Dendritic cell treated with granulocyte-macrophage colony-stimulating factor and Interleukin-4, amounts not matched to agents 40 ng/mL and 50 ng/mL, for 4 days (primary cell): ENCODE measurements around the gene LDLRAD4.

ENCODE experiments used
- H3K27ac Mint-ChIP-seq: one replicate; pipeline ENCODE4 v1.8.0; 2022; ENCODE audit warnings: mild to moderate bottlenecking, mixed read lengths
- H3K27me3 Mint-ChIP-seq: one replicate; pipeline ENCODE4 v1.8.0; 2022; ENCODE audit warnings: mild to moderate bottlenecking, mixed read lengths
- H3K36me3 Mint-ChIP-seq: one replicate; pipeline ENCODE4 v1.8.0; 2022; ENCODE audit warnings: low read depth, mixed read lengths
- H3K4me1 Mint-ChIP-seq: one replicate; pipeline ENCODE4 v1.8.0; 2022; ENCODE audit warnings: low read depth, mixed read lengths
- H3K4me3 Mint-ChIP-seq: one replicate; pipeline ENCODE4 v1.8.0; 2022; ENCODE audit warnings: mild to moderate bottlenecking, moderate library complexity, mixed read lengths
- H3K9me3 Mint-ChIP-seq: one replicate; pipeline ENCODE4 v1.8.0; 2022; ENCODE audit warnings: mixed read lengths
- intact Hi-C: fragments of 100-400 bp; cut with micrococcal nuclease; formaldehyde crosslinking; loops from one replicate; pipeline ENCODE4 v1.15.0; 2022

LDLRAD4 gene

GRCh38 chr18:13276530-13277520 lies 58.3 kb downstream of the LDLRAD4 start:
- intact Hi-C loops = no loop called here
- Mint-ChIP-seq H3K27me3 (no peaks in the 10 kb centered on the region), H3K27ac (no peak overlapping the region), H3K36me3 (peaks cover 45% of the 10 kb centered on the region), H3K4me1 (peaks cover 64% of the 10 kb centered on the region), H3K9me3 (peaks cover 2% of the 10 kb centered on the region), H3K4me3 (no peak overlapping the region)

DNA sequence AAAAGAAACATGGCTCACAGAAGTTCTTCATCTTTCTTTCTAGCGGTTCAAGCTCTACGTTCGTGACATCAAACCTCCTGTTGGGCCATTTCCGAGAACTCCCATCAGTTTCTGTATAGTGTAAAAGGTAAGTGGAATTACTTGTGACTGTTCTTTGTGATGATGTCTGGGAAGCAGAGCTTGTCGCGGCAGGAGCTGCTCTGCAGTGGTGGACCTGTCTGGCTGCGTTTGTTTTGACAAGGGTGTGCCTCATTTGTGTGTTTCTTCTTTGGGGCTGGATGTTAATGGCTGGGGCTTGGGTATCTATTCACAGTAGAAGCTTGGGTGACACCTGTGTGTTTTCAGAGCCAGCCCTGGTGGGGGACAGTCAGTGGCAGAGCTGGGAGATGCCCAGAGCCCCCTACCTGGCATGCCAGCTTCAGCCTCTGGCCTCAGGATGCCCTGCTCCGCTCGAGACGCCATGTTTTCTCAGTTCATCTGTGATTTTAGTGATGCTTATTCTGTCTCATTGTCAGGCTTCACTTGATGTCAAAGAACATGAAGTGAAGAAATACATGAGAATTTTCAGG lies 59.6 kb downstream of the LDLRAD4 start:
- H3K4me1 Mint-ChIP-seq = peaks cover 58% of the 10 kb centered on the region
- peak overlapping the region; percentile 47 for H3K27ac Mint-ChIP-seq
- H3K27me3 Mint-ChIP-seq = no peaks in the 10 kb centered on the region
- no peak overlapping the region for H3K4me3 Mint-ChIP-seq
- peaks cover 10% of the 10 kb centered on the region for H3K9me3 Mint-ChIP-seq
- intact Hi-C loops = no loop called here
- peaks cover 58% of the 10 kb centered on the region for H3K36me3 Mint-ChIP-seq

- Mint-ChIP-seq H3K4me1 (peaks cover 53% of the 10 kb centered on the region), H3K4me3 (no peak overlapping the region), H3K27me3 (no peaks in the 10 kb centered on the region), H3K36me3 (peaks cover 71% of the 10 kb centered on the region), H3K27ac (peak overlapping the region; percentile 47), H3K9me3 (peaks cover 18% of the 10 kb centered on the region)
- intact Hi-C loops = no loop called here
Observed at GRCh38 chr18:13279181-13280069, 60.9 kb downstream of the LDLRAD4 start.

DNA sequence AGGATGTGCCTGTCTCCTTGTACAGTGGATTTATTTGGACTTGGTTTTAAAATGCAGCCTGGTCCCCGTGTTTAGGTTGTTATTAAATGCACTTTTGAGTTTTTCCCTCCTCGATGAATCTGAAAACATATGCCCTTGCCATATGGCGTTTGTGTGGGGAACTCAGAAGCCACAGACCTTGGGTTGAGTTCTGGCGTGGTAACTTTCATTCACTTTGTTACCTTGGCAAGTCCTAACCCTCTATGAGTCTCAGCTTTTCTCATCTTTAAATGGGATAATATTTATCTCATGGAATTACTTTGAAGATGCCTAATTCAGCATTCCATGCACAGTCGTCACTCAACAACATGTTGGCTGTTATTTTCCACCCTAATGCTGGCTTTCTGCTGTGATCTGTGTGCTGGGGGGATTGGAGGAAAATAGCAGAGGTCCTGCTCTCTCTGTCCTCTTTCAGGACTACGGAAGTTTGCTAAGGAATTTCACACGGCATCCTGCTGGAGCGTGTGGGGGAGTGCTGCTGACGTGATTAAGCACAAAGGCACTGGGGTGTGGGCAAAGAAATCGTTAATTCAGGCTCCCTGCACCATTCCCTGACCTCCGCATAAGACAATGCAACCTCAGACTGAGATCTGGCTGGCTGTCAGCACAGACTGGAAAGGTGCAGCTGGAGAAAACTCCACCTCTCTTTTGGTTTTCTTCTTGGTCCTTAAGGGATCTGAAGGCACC lies 61.7 kb downstream of the LDLRAD4 start:
- Mint-ChIP-seq H3K4me3 (no peak overlapping the region), H3K4me1 (peaks cover 59% of the 10 kb centered on the region), H3K27me3 (no peaks in the 10 kb centered on the region), H3K36me3 (peaks cover 79% of the 10 kb centered on the region), H3K9me3 (peaks cover 18% of the 10 kb centered on the region), H3K27ac (no peak overlapping the region)
- intact Hi-C loops = no loop called here

DNA sequence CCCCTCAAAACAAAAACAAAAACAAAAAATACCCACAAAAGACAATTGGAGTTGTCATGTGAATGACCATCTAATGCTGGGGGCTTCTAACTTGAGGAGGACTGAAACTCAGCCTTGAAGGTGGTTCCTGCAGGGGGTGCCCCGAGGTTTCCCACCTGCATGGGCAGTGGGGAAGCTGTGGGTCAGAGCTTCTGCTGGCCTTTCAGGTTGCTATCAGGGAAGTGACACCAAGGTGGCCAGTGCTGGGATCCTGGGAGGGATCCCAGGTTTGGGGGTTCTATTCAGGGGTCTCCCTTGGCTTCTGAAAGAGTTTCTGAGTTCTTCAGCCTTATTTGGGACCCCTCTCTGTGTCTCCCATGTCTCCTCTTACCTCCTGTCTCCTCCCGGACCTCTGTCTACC lies 62.8 kb downstream of the LDLRAD4 start:
- Mint-ChIP-seq H3K27ac (no peak overlapping the region), H3K36me3 (peaks cover 86% of the 10 kb centered on the region), H3K27me3 (no peaks in the 10 kb centered on the region), H3K4me3 (no peak overlapping the region), H3K4me1 (peaks cover 59% of the 10 kb centered on the region), H3K9me3 (peaks cover 18% of the 10 kb centered on the region)
- intact Hi-C loops = no loop called here

DNA sequence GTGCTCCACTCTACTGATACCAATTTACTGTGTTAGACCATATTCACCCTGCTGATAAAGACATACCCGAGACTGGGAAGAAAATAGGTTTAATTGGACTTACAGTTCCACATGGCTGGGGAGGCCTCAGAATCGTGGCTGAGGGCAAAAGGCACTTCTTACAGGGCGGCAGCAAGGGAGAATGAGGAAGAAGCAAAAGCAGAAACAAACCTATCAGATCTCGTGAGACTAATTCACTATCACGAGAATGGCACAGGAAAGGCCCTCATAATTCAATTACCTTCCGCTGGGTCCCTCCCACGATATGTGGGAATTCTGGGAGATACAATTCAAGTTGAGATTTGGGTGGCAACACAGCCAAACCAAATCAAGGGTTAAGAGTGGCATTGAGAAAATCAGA lies 65.2 kb downstream of the LDLRAD4 start:
- Mint-ChIP-seq H3K27ac (peak overlapping the region; percentile 26), H3K36me3 (peaks cover 73% of the 10 kb centered on the region), H3K27me3 (no peaks in the 10 kb centered on the region), H3K4me3 (no peak overlapping the region), H3K9me3 (peaks cover 18% of the 10 kb centered on the region), H3K4me1 (peaks cover 47% of the 10 kb centered on the region)
- intact Hi-C loops = no loop called here

DNA sequence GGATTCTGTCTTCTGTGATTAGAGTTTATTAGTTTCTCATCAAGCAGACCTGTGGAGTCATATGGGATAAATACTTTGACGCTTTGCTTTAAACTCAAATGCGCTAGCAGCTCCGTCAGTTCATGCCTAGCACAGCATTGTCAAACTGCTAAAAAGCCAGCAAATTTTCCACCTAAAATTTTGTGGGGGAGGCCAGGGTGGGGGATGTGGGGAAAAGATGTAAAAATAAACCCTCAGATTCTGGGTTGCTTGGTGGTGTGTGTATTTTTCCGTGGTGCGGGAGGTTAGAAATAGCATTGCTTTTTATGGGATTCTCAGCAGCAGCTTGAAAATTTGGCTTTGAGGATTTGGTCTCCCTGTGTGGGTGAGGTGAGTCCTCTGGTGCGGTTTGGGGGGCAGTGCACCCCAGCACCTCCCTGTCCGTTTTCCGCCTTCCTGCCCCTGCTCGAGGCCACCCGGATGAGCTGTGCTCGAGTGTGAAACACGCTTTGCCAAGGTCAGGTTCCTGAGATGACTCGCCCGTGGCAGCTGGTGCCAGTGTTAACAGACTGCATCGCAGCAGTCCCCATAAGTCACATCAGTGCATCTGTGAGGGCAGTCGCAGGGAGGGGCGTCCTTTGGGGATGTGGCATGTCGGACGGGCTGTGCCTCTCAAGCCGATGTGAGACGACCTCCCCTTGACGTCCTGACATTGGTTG lies 65.9 kb downstream of the LDLRAD4 start:
- H3K27me3 Mint-ChIP-seq = no peaks in the 10 kb centered on the region
- intact Hi-C loops = no loop called here
- H3K36me3 Mint-ChIP-seq = peaks cover 73% of the 10 kb centered on the region
- no peak overlapping the region for H3K27ac Mint-ChIP-seq
- peaks cover 39% of the 10 kb centered on the region for H3K4me1 Mint-ChIP-seq
- H3K9me3 Mint-ChIP-seq = peaks cover 18% of the 10 kb centered on the region
- H3K4me3 Mint-ChIP-seq = no peak overlapping the region

DNA sequence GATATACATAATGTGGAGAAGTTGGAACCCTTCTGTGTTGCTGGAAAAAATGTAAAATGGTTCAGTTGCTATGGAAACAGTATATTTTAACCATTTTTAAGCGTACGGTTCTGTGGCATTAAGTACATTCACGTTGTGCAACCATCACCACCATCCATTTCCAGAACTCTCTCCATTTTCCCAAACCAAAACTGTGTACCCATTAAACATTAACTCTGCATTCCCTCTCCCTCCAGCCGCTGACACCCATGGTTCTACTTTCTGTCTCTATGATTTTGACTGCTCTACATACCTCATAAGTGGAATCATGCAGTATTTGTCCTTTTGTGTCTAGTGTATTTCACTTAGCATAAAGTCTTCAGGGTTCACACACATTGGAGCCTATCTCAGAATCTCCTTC lies 67.3 kb downstream of the LDLRAD4 start:
- H3K4me1 Mint-ChIP-seq = peaks cover 29% of the 10 kb centered on the region
- H3K4me3 Mint-ChIP-seq = no peak overlapping the region
- no peak overlapping the region for H3K27ac Mint-ChIP-seq
- peaks cover 18% of the 10 kb centered on the region for H3K9me3 Mint-ChIP-seq
- H3K36me3 Mint-ChIP-seq = peaks cover 69% of the 10 kb centered on the region
- intact Hi-C loops = no loop called here
- H3K27me3 Mint-ChIP-seq = no peaks in the 10 kb centered on the region

DNA sequence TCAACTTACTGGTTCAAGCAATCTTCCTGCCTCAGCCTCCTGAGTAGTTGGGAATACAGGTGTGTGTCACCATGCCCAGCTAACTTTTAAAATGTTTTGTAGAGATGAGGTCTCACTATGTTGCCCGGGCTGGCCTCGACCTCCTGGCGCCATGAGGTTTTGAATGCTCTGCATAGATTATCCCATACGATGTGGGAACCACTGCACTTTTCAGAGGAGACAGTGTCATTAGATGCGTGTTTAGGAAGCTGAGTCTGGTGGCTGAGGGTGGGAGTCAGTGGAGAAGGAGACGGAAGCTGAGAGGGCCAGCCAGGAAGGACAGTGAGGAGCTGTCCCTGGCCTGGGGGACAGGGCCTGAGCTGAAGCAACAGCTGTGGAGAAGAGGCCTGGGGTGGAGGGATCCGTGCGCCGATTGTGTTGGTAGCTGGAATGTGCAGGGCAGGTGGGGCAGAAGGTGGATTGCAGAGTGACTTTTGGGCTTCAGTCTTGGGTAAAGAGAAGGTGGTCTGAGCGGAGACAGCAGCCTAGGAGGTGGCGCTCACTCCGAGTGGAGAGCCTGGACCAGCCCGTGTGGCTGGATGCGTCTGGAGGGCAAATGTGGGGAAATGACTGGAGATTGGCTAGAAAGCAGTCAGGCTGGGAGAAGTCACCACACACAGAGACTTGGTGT lies 68.0 kb downstream of the LDLRAD4 start:
- H3K27me3 Mint-ChIP-seq = no peaks in the 10 kb centered on the region
- intact Hi-C loops = no loop called here
- H3K27ac Mint-ChIP-seq = peak overlapping the region; percentile 2
- peaks cover 18% of the 10 kb centered on the region for H3K9me3 Mint-ChIP-seq
- H3K4me1 Mint-ChIP-seq = peaks cover 29% of the 10 kb centered on the region
- H3K36me3 Mint-ChIP-seq = peaks cover 69% of the 10 kb centered on the region
- no peak overlapping the region for H3K4me3 Mint-ChIP-seq

GRCh38 chr18:13287372-13287771 lies 68.8 kb downstream of the LDLRAD4 start:
- Mint-ChIP-seq H3K27me3 (no peaks in the 10 kb centered on the region), H3K4me1 (peaks cover 29% of the 10 kb centered on the region), H3K9me3 (peaks cover 10% of the 10 kb centered on the region), H3K27ac (no peak overlapping the region), H3K4me3 (no peak overlapping the region), H3K36me3 (peaks cover 67% of the 10 kb centered on the region)
- intact Hi-C loops = no loop called here

DNA sequence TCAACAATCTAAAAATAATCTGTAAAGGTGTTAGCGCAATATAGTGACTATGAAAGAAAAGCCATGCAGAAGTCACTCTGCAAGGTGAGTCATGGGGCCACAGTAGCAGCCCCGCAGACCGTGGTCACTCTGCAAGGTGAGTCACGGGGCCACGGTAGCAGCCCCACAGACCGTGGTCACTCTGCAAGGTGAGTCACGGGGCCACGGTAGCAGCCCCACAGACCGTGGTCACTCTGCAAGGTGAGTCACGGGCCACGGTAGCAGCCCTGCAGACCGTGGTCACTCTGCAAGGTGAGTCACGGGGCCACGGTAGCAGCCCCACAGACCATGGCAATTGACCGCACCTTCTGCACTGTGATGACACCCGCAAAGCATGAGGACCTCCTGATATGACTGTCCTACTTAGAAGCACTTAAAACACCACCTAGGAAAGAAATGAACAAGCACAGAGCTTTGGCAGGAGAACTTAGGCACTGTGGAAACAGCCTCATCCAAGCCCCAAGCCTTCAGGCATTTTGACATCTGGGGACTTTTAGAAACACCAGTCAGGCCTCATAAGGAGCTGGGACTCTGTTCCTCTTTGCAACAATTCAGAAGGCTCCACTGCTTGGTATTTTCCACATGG lies 70.1 kb downstream of the LDLRAD4 start:
- Mint-ChIP-seq H3K27ac (no peak overlapping the region), H3K9me3 (peaks cover 5% of the 10 kb centered on the region), H3K4me3 (no peak overlapping the region), H3K36me3 (peaks cover 62% of the 10 kb centered on the region), H3K4me1 (peaks cover 21% of the 10 kb centered on the region), H3K27me3 (no peaks in the 10 kb centered on the region)
- intact Hi-C loops = no loop called here

DNA sequence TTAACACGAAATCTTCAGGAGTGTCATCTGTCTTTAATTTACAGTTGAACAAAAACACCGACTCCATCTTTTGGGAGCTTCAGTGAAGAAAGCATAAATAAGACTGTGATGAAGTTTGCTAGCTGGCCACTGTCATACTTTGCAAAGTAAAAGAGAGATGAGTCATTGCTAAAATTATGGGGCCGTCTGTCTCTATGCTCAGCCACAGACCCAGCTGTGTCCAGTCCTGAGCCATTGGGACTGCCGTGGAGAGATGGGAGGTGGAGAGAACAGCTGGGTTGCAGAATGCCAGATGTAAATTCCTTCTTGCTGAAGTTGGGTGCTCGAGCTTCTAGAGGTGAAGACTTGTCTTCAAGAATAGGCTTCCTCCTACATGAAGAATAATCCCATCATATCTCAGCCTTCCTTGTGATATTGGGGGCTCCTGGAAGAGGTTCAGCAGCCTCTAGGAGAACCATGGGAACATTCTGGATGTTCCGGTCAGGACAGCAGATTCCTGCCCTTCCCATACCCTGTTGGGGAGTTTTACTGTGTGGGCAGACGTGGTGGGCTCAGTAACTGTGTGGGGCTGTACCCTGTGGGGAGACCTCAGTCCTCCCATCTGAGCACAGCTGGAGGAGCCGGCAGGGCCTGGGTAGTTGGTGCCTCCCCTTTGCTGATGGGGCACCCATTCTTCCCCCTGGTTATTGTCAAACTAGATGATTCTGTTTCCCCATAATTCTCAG lies 71.1 kb downstream of the LDLRAD4 start:
- Mint-ChIP-seq H3K4me1 (peaks cover 24% of the 10 kb centered on the region), H3K4me3 (no peak overlapping the region), H3K27me3 (no peaks in the 10 kb centered on the region), H3K9me3 (no peaks in the 10 kb centered on the region), H3K27ac (no peak overlapping the region), H3K36me3 (peaks cover 60% of the 10 kb centered on the region)
- intact Hi-C loops = no loop called here
